ENCODE data around the gene GOLGA8Q. TPM values are rescaled to one million over a fixed set of nuclear protein-coding genes. Genes with fewer than 3 reads are reported as not detected.
A peak's percentile ranks its signal among the peaks of the same experiment; 100 is the strongest.
"Not testable (repeated sequence)": the region's sequence is repeated elsewhere in the genome, so short reads cannot be mapped to it uniquely, and the experiment has no call there.

The GOLGA8Q gene, protein sequence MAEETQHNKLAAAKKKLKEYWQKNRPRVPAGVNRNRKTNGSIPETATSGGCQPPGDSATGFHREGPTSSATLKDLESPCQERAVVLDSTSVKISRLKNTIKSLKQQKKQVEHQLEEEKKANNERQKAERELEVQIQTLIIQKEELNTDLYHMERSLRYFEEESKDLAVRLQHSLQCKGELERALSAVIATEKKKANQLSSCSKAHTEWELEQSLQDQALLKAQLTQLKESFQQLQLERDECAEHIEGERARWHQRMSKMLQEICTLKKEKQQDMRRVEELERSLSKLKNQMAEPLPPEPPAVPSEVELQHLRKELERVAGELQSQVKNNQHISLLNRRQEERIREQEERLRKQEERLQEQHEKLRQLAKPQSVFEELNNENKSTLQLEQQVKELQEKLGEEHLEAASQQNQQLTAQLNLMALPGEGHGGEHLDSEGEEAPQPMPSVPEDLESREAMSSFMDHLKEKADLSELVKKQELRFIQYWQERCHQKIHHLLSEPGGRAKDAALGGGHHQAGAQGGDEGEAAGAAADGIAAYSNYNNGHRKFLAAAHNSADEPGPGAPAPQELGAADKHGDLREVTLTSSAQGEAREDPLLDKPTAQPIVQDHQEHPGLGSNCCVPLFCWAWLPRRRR
- total RNA-seq = under 1 TPM in 1 of 2 donors, not detected in 1; 0.43 TPM
- long read RNA-seq = 0 reads

DNA sequence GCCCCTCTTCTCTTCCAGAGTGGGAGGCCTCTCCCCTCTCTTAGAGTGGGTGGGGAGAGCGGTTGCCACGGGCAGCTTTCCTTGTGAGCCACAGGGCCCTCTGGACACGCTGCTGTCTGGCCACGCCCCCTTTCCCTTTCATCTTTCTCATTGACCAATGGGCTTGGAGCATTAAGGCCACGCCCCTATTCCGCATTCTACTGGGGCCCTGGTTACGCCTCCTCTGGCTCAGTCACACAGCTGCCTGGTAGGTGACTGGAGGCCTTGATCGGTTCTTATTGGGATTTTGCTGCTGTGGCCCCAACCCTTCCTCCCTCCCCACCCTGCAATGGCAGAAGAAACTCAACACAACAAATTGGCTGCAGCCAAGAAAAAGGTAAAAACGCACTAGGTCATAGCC lies at the start of gene GOLGA8Q:
Gene GOLGA8Q, plus strand, starts transcription at position 301 of the 400 bp plus-strand sequence. Its CDS starts 28 bp downstream, at position 329.
- intact Hi-C loops (cut with DNase I, micrococcal nuclease); ATAC-seq; DNase-seq: not testable (repeated sequence)

DNA sequence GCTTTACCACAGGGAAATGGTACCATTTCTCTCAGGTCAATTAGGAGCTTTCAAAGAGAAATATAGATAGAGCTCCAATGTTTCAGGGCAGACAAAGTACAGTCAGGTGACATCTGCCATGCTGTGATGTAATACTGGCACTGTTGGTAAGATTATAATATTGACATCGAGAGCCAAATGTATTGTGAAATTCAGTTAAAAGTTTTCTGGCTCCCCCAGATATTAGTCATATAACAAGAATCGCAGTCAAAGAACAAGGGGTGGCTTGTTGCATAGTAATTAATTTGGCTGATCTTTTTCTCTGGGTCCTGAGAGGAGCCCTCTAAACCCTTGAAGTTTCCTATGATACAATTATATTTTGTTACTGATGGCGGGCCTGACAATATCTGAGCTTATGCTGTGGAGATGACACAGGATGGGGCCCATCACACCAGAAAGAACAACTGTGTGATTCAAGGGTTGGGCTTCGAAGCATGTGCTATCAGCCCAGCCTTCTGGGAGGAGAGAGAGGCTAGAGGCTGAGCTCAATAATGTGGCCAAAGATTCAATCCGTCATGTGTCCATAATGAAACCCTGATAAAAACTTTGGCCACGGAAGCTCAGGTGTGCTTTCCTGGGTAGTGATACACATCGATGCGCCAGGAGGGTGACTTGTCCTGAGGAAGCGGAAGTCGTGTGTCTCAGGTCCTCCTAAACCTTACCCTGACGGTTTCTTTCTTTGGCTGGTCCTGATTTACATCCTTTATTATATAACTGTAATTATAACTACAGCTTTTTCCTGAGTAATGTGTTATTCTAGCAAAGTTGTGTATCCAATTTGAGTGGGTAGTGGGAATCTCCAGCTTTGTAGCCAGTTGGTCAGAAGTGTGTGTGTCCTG lies 48.7 kb upstream of the GOLGA8Q start:
- DNase-seq; intact Hi-C loops (cut with DNase I, micrococcal nuclease); ATAC-seq: not testable (repeated sequence)

DNA sequence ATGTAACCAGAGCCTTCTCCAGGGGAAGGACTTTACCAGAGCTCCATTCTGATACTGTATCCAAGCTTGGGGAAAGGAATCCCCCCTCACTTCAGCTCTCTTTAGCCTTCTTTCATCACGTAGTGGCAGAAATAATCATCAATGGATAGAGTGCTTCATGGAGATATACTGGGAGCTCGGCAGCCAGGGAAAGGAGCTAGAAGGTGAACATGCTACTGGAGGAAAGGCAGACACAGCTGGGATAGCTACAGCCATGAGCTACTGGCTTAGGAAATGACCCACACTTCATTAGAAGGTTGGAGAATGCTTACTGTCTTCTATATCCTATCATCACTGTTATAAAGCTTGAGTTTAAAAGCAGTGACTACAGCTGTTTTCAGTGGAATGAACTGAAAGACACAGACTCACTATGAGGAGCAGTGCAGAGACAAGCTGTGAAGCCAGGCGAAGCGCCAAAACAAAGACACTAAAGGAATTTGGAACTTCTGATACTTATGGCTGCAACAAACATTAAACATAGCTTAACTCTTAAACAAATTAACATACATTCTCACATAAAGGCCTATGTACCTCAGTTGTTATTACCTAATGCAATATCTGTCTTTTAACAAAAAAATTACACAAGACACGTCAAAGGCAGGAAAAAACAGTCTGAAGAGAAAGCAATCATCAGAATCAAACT lies 47.5 kb upstream of the GOLGA8Q start:
- DNase-seq; intact Hi-C loops (cut with DNase I, micrococcal nuclease): not testable (repeated sequence)
- ATAC-seq = peak; percentile 31

DNA sequence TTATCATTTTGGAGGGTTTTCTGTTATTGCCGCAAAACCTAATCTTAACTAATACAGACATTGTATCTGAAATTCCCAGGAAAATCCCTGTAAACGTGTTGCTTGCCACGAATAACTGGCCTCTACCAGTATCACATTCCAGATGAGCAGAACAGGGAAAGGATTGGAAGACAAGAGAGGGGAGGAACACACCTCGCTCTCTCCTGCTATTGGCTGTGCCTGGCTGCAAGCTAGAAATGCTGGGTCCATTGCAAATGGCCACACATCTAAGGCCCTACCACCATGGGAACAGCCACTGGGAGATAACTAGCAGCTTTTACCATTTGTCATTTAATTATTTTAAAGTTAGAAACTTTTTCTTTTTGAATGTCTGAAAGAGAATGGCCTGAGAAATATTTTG lies 37.3 kb upstream of the GOLGA8Q start:
- ATAC-seq; intact Hi-C loops (cut with DNase I, micrococcal nuclease); DNase-seq: not testable (repeated sequence)

DNA sequence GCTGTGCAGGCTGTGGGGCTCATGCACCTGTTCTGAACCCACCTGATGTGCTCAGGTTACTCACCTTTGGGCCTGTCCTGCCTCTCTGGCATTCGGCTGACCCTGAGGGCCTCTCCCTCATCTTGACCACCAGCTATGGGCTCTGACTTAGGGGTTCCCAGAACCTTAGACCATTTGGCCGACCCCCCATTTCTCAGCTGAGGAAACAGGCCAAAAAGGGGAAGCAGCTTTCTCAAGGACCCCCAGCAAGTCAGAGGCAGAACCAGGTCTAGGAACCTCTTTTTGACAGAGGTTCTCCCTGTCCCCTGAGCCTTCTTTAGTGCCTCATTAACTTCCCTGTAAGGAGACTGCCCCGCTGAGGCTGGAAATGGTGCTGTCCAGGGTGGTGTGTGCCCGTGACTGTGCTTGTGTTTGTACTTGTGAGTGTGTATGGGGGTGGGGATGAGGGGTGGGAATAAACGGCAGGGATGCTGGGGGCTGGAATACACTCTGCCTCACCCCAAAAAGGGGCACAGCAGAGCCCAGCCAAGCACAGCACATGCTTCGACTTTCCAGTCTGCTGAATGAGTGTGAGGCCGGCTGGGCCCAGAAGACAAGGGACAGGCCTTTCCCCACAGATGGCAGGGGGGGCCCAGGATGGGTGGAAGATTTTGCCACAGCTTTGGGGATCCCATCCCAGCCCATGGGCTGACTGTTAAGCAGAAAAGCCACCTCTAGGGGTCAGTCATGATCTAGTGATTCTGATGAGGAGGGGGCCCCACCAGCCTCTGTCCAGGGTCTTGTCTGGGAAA lies 28.2 kb upstream of the GOLGA8Q start:
- intact Hi-C loops (cut with DNase I, micrococcal nuclease); DNase-seq; ATAC-seq: not testable (repeated sequence)

DNA sequence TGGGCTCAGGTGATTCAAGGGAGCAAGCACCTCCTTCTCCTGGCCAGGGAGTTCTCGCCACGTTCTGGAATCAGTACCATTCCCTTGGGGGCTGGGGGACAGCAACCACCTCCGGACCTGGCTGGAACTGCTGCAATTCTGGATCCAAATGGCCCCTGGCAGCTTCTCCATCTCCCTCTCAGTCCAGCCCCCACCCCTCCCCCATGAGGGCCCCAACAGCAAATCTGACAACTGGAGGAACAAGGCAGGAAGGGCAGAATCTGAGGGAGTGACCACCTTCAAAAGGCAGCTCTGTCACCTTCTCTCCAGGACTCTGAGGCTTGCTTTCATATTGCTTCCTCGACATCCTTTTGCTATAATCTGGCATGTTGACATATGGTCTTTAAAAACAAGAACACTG lies 25.9 kb upstream of the GOLGA8Q start:
- DNase-seq; ATAC-seq; intact Hi-C loops (cut with DNase I, micrococcal nuclease): not testable (repeated sequence)

DNA sequence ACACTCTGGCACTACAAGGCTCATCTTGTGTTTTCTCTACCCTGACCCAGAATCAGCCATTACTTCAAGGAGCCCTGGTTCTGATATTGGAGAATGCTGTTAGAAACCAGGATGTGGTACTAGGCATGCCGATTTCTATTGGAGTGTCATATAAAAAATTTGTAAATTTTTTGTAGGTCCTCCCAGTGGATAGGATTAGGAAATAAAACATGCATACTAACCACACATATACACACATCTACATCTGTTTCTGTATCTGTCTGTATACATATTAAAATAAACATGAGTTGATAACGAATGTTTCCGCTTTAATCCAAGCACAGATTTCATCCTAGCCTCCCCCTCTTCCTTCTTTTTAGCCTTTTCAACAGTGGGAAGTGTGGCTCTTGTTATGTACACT lies 22.8 kb upstream of the GOLGA8Q start:
- not testable (repeated sequence) for ATAC-seq, DNase-seq

DNA sequence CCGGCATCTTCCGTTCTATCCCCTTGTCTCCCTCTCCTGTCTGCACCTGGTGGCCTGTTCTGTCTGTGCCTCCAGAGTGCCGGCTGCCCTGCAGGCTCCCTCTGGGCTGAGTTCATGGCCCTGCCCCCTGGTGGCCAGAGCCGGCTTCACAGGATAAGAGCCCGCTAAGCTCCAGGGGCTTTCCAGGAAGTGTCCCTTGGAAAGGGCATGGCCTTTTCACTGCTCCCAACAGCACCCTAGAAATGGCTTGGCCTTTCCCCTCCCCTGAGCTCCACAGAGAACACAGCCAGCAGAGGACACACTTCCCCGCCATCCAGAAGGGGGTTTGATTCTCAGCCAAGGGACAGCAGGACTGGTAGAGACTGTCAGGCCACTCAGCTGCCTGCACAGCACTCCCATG lies 15.1 kb downstream of the GOLGA8Q start:
- DNase-seq; intact Hi-C loops (cut with DNase I, micrococcal nuclease): not testable (repeated sequence)
- peak; percentile 59 for ATAC-seq

More for the DNA sequence above, 22.8 kb upstream of the GOLGA8Q start:
- intact Hi-C loops (cut with DNase I, micrococcal nuclease) = not testable (repeated sequence)

DNA sequence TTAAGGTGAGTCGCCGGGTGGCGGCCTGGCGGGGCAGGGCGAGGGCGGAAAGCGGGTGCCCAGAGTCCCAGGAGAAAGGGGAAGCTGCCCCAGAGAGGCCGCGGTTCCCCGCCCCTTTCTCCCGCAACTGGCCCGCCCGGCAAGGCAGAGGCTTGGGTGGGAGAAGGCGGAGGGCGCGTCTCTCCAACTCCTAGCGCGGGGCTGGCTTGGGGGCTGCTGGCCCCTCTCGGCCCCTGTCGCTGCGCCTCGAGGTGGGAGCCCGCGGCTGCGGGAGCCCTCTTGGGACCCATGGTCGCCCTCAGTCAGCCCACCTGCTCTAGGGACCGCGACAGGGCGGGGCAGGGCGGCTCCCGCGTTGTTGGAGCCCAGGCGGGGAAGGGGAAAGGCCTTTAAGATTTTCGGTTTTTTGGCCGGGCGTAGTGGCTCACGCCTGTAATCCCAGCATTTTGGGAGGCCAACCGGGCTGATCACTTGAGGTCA lies 21.2 kb downstream of the GOLGA8Q start:
- DNase-seq; intact Hi-C loops (cut with DNase I, micrococcal nuclease): not testable (repeated sequence)
- peak; percentile 70 for ATAC-seq

DNA sequence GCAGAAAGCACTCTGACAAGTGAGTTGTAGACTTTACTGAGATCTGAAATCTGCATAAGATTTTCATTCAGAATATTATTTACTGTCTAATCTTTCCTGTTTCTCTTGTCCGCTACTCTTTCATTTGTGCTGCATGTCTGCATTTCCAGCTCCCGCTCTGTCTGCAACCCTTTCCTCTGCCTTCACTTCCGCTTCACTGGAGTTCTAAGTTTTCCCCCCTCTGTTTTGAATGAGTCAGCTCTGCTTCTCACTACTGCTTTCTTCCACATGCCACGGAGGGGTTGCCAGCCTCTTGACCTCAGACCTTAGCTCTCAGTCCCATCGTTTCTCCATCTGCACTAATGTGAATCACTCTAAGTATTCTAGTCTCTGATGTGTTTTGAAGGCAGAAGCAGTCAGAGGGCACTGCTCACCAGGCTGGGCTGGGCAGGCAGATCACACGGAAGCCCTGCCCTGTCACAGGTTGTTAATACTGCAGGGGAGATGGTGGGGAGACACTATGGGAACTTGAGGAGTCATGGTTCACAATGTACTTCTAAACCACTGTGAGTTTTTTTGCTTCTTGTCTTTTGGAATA lies 27.6 kb downstream of the GOLGA8Q start:
- intact Hi-C loops (cut with DNase I, micrococcal nuclease); ATAC-seq; DNase-seq: not testable (repeated sequence)

DNA sequence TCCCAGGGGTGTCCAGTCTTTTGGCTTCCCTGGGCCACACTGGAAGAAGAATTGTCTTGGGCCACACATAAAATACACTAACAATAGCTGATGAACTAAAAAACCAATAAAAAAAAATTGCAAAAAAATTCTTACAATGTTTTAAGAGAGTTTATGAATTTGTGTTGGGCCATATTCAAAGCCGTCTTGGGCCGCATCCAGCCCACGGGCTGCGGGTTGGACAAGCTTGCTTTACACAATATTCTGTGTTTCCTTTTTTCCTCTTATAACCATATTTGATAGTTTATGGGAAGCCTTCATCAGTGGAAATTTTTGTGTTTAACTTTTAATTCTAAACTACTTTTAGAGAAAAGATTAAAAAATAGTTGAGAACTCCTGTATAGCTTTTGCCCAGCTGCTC lies 28.9 kb downstream of the GOLGA8Q start:
- ATAC-seq; intact Hi-C loops (cut with DNase I, micrococcal nuclease); DNase-seq: not testable (repeated sequence)

DNA sequence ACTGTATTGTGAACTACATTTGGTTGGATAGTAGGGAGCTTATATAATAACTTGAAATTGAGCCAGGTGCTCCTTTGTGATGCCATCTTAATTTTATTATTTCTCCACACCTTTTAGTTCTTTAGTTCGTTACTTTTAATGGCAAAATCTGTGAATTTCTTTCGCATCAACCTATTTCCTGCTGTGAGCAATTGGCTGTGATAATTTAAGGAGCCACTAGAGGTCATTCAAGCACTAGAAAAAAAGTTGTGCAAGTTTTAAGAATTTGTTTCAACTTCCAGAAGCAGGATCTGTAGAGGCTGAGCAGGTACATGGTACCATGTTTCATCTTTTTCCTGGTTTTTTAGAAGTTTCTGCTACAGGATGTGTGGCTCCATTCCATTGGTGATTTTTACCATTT lies 47.1 kb downstream of the GOLGA8Q start:
- intact Hi-C loops (cut with DNase I, micrococcal nuclease); ATAC-seq; DNase-seq: not testable (repeated sequence)

DNA sequence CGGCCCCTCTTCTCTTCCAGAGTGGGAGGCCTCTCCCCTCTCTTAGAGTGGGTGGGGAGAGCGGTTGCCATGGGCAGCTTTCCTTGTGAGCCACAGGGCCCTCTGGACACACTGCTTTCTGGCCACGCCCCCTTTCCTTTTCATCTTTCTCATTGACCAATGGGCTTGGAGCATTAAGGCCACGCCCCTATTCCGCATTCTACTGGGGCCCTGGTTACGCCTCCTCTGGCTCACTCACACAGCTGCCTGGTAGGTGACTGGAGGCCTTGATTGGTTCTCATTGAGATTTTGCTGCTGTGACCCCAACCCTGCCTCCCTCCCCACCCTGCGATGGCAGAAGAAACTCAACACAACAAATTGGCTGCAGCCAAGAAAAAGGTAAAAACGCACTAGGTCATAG lies 51.9 kb downstream of the GOLGA8Q start, which contains the start of gene GOLGA8H:
Gene GOLGA8H, plus strand, starts transcription at position 233 of the 400 bp plus-strand sequence. Its CDS starts 98 bp downstream, at position 331.
- DNase-seq; intact Hi-C loops (cut with DNase I, micrococcal nuclease); ATAC-seq: not testable (repeated sequence)

All from left colon (tissue), 2 donors.